22Rv1 (cell line): ENCODE results near the gene CREBRF.

Experiments
- CTCF ChIP-seq: fragments of 450-650 bp; IDR thresholded peaks from 2 replicates; pipeline ENCODE4 v1.5.1; 2017; ENCODE audit warnings: mild to moderate bottlenecking
- ZFX ChIP-seq: fragments of 450-650 bp; IDR thresholded peaks from 2 replicates; pipeline ENCODE4 v1.6.1; 2017; ENCODE audit warnings: antibody characterized with exemption, borderline replicate concordance

GRCh38 chr5:173091981-173092380, 35.8 kb downstream of the CREBRF start:
- no peak for TF ChIP-seq CTCF
- no peak for TF ChIP-seq ZFX
